C4-2B (cell line): Measurements from ENCODE around the gene MCF2L.

Experiments used
- ZFX ChIP-seq: fragments of 450-650 bp; IDR thresholded peaks from 2 replicates; pipeline ENCODE4 v1.6.1; 2017
- TF ChIP-seq, protein P1 (sequence below): fragments of 450-650 bp; conservative IDR thresholded peaks from 2 replicates; pipeline ENCODE4 v1.5.1; 2017; ENCODE audit warnings: mild to moderate bottlenecking

DNA sequence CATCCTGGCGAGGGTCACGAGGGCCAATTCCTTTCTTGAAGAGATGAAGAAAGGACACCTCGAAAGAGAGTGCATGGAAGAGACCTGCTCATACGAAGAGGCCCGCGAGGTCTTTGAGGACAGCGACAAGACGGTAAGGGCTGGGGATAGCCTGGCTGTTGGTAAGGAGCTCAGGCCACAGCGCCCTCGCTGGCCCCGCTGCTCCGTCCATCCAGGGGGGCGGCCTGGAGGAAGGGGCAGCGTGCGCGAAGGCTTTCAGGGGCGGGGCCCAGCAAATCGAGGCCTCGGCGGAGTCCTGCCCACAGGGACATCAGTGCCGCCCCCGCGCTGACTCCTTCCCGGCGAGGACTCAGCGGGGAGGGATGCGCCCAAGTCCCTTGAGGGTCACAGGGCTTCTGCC, 160.5 kb downstream of the MCF2L start:
- TF ChIP-seq, protein P1, sequence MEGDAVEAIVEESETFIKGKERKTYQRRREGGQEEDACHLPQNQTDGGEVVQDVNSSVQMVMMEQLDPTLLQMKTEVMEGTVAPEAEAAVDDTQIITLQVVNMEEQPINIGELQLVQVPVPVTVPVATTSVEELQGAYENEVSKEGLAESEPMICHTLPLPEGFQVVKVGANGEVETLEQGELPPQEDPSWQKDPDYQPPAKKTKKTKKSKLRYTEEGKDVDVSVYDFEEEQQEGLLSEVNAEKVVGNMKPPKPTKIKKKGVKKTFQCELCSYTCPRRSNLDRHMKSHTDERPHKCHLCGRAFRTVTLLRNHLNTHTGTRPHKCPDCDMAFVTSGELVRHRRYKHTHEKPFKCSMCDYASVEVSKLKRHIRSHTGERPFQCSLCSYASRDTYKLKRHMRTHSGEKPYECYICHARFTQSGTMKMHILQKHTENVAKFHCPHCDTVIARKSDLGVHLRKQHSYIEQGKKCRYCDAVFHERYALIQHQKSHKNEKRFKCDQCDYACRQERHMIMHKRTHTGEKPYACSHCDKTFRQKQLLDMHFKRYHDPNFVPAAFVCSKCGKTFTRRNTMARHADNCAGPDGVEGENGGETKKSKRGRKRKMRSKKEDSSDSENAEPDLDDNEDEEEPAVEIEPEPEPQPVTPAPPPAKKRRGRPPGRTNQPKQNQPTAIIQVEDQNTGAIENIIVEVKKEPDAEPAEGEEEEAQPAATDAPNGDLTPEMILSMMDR = no peak
- TF ChIP-seq ZFX = no peak
